ENCODE measurements around the gene EIF2B4.
"Not testable (repeated sequence)": the region's sequence is repeated elsewhere in the genome, so short reads cannot be mapped to it uniquely, and the experiment has no call there.

EIF2B4 gene

DNA sequence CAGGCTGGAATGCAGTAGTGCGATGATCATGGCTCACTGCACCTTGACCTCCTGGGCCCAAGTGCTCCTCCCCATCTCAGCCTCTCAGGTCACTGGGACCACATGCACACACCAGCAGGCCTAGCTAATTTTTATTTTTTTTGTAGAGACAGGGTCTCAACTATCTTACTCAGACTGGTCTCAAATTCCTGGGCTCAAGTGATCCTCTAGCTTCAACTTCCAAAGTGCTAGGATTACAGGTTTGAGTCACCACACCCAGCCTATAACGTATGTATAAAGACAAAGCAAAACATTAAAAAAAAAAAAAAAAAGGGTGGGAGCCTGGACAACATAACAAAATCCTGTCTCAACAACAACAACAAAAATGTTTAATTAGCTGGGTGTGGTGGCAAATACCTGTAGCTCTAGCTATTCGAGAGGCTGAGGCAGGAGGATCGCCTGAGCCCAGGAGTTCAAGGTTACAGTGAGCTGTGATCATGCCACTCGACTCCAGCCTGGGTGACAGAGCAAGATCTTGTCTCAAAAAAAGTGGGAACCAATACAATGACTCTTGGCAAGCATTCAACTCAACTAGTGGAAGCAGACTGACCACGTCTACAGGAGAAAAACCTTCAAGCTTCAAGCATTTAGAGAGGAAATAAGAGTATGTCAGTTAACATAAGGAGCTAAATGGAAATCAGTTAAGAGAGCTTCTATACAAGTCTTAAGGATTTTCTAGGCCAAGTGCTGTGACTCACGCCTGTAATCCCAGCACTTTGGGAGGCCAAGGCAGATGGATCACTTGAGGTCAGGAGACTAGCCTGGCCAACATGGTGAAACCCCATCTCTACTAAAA, 16.2 kb downstream of the EIF2B4 start:
- no peak for DNase-seq (ENCODE audit: low read depth)
- no peak overlapping the region for H3K4me3 ChIP-seq (ENCODE audit: low read depth, low read length)

GRCh38 chr2:27353386-27353761, 16.8 kb downstream of the EIF2B4 start:
- not testable (repeated sequence) for H3K4me3 ChIP-seq (ENCODE audit: low read depth, low read length); DNase-seq (ENCODE audit: low read depth)

More for the DNA sequence above, 16.2 kb downstream of the EIF2B4 start:
- no peak for TF ChIP-seq CTCF (IDR thresholded peaks at IDR 0.05; ENCODE audit: insufficient read depth, low read depth, low read length, missing control alignments)

GRCh38 chr2:27351802-27352598, 18.1 kb downstream of the EIF2B4 start:
- no peak overlapping the region for H3K4me3 ChIP-seq (ENCODE audit: low read depth, low read length)
- no peak for TF ChIP-seq CTCF (IDR thresholded peaks at IDR 0.05; ENCODE audit: insufficient read depth, low read depth, low read length, missing control alignments)
- no peak for DNase-seq (ENCODE audit: low read depth)

DNA sequence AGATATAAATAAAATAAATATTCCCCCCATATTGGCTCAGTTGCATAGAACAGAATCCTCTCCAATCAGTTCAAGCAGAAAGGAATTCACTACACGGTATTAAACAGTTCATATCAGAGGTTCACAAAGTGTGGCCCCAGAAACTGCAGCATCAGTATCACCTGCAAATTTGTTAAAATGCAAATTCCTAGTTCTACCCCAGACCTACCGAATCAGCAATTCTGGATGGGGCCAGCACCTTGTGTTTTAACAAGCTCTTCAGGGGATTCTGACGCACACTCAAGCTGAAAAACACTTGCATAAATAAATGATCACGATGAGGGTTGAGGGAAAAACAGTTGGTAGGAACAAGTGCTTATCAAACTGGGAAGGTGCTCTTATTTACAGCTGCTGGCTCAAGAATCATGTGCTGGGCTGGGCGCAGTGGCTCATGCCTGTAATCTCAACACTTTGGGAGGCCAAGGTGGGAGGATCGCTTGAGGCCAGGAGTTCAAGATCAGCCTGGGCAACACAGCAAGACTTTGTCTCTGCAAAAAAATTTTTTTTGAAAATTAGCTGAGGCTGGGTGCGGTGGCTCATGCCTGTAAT, 19.9 kb downstream of the EIF2B4 start:
- no peak for DNase-seq (ENCODE audit: low read depth)
- no peak for TF ChIP-seq CTCF (IDR thresholded peaks at IDR 0.05; ENCODE audit: insufficient read depth, low read depth, low read length, missing control alignments)
- no peak overlapping the region for H3K4me3 ChIP-seq (ENCODE audit: low read depth, low read length)

GRCh38 chr2:27347641-27348040, 22.5 kb downstream of the EIF2B4 start:
- H3K4me3 ChIP-seq (ENCODE audit: low read depth, low read length): no peak overlapping the region
- no peak for TF ChIP-seq CTCF (IDR thresholded peaks at IDR 0.05; ENCODE audit: insufficient read depth, low read depth, low read length, missing control alignments)
- DNase-seq (ENCODE audit: low read depth): no peak

- no peak for DNase-seq (ENCODE audit: low read depth)
- no peak for TF ChIP-seq CTCF (IDR thresholded peaks at IDR 0.05; ENCODE audit: insufficient read depth, low read depth, low read length, missing control alignments)
- H3K4me3 ChIP-seq (ENCODE audit: low read depth, low read length): no peak overlapping the region
Measured at GRCh38 chr2:27336173-27336572, 34.0 kb downstream of the EIF2B4 start.

- no peak for TF ChIP-seq CTCF (IDR thresholded peaks at IDR 0.05; ENCODE audit: insufficient read depth, low read depth, low read length, missing control alignments)
Measured at GRCh38 chr2:27335311-27335710, 34.8 kb downstream of the EIF2B4 start.

More at GRCh38 chr2:27335311-27335710, 34.8 kb downstream of the EIF2B4 start:
- no peak for DNase-seq (ENCODE audit: low read depth)
- H3K4me3 ChIP-seq (ENCODE audit: low read depth, low read length): no peak overlapping the region
